ENCODE results near the gene KDM7A.
"Not testable (repeated sequence)": the region's sequence is repeated elsewhere in the genome, so short reads cannot be mapped to it uniquely, and the experiment has no call there.

Gene KDM7A

DNA sequence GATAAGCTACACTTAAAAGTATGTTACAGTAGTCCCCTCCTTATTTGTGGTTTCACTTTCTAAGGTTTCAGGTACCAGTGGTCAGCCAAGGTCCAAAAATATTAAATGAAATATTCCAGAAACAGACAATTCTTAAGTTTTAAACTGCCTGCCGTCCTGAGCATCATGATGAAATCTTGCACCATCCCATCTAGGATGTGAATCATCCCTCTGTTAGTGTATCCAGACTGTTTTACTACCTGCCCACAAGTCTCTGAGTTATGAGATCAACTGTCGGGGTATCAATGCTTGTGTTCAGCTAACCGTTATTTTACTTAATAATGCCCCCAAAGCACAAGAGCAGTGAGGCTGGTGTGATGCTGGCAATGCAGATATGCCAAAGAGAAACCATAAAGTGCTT, 11.4 kb downstream of the KDM7A start:
- Histone ChIP-seq H3K4me3 (replicated peaks; ENCODE audit: insufficient read depth, low read length) (no peak overlapping the region), H3K27me3 (ENCODE audit: insufficient read depth, poor library complexity, severe bottlenecking) (peaks cover 2% of the 10 kb centered on the region), H3K27ac (replicated peaks) (no peak overlapping the region)
- no peak for DNase-seq (ENCODE audit: low read depth in 1 of 2, low spot score in 1 of 2)
- no peak for TF ChIP-seq GABPA (IDR thresholded peaks at IDR 0.05; ENCODE audit: low read depth)
- TF ChIP-seq SPI1 (IDR thresholded peaks at IDR 0.05; ENCODE audit: borderline replicate concordance, low read depth), result no peak
- TF ChIP-seq, protein P1, sequence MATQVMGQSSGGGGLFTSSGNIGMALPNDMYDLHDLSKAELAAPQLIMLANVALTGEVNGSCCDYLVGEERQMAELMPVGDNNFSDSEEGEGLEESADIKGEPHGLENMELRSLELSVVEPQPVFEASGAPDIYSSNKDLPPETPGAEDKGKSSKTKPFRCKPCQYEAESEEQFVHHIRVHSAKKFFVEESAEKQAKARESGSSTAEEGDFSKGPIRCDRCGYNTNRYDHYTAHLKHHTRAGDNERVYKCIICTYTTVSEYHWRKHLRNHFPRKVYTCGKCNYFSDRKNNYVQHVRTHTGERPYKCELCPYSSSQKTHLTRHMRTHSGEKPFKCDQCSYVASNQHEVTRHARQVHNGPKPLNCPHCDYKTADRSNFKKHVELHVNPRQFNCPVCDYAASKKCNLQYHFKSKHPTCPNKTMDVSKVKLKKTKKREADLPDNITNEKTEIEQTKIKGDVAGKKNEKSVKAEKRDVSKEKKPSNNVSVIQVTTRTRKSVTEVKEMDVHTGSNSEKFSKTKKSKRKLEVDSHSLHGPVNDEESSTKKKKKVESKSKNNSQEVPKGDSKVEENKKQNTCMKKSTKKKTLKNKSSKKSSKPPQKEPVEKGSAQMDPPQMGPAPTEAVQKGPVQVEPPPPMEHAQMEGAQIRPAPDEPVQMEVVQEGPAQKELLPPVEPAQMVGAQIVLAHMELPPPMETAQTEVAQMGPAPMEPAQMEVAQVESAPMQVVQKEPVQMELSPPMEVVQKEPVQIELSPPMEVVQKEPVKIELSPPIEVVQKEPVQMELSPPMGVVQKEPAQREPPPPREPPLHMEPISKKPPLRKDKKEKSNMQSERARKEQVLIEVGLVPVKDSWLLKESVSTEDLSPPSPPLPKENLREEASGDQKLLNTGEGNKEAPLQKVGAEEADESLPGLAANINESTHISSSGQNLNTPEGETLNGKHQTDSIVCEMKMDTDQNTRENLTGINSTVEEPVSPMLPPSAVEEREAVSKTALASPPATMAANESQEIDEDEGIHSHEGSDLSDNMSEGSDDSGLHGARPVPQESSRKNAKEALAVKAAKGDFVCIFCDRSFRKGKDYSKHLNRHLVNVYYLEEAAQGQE (IDR thresholded peaks at IDR 0.05; ENCODE audit: insufficient replicate concordance, low read depth), result no peak
- TF ChIP-seq POLR2AphosphoS5 (IDR thresholded peaks at IDR 0.05; ENCODE audit: low read depth), result no peak
- TF ChIP-seq, protein P2, sequence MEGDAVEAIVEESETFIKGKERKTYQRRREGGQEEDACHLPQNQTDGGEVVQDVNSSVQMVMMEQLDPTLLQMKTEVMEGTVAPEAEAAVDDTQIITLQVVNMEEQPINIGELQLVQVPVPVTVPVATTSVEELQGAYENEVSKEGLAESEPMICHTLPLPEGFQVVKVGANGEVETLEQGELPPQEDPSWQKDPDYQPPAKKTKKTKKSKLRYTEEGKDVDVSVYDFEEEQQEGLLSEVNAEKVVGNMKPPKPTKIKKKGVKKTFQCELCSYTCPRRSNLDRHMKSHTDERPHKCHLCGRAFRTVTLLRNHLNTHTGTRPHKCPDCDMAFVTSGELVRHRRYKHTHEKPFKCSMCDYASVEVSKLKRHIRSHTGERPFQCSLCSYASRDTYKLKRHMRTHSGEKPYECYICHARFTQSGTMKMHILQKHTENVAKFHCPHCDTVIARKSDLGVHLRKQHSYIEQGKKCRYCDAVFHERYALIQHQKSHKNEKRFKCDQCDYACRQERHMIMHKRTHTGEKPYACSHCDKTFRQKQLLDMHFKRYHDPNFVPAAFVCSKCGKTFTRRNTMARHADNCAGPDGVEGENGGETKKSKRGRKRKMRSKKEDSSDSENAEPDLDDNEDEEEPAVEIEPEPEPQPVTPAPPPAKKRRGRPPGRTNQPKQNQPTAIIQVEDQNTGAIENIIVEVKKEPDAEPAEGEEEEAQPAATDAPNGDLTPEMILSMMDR (IDR thresholded peaks at IDR 0.05; ENCODE audit: insufficient read depth, low read length), result no peak

DNA sequence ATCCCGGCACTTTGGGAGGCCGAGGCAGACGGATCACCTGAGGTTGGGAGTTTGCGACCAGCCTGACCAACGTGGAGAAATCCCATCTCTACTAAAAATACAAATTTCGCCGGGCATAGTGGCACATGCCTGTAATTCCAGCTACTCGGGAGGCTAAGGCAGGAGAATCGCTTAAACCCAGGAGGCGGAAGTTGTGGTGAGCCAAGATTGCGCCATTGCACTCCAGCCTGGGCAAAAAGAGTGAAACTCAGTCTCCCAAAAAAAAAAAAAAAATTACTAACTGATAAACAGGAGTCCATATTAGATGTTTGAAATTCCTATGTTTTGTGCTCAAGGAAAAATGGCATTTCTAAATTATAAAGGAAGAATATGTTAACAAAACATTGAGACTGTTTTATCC, 14.7 kb downstream of the KDM7A start:
- not testable (repeated sequence) for H3K27me3 ChIP-seq (ENCODE audit: insufficient read depth, poor library complexity, severe bottlenecking); H3K27ac ChIP-seq (replicated peaks); H3K4me3 ChIP-seq (replicated peaks; ENCODE audit: insufficient read depth, low read length)
- DNase-seq (ENCODE audit: low read depth in 1 of 2, low spot score in 1 of 2), result peak in 1 of 2 experiments; percentile 69

DNA sequence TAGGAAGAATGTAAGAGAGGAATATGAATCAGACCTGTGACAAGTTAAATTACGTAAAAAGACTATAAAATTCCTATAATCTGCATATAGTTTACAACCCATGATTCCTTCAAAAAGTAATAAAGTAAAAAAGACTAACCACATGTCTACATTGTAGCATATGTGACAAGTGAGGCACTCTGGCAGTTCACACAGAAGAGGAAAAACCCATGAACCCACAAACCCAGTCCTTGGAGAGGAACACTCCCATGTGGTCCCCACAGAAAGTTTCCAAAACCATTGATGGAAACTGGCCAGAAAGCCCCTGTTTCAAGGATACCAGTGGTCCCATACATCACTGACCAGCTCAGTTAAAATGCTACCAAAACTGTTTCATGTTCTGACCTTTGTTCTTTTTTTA, 15.7 kb downstream of the KDM7A start:
- H3K4me3 ChIP-seq (replicated peaks; ENCODE audit: insufficient read depth, low read length), result no peak overlapping the region
- no peak overlapping the region for H3K27ac ChIP-seq (replicated peaks)
- DNase-seq (ENCODE audit: low read depth in 1 of 2, low spot score in 1 of 2), result no peak
- TF ChIP-seq, protein P1 (IDR thresholded peaks at IDR 0.05; ENCODE audit: insufficient replicate concordance, low read depth), result no peak
- TF ChIP-seq SPI1 (IDR thresholded peaks at IDR 0.05; ENCODE audit: borderline replicate concordance, low read depth), result no peak
- TF ChIP-seq POLR2AphosphoS5 (IDR thresholded peaks at IDR 0.05; ENCODE audit: low read depth), result no peak
- TF ChIP-seq, protein P2 (IDR thresholded peaks at IDR 0.05; ENCODE audit: insufficient read depth, low read length), result no peak
- no peak for TF ChIP-seq GABPA (IDR thresholded peaks at IDR 0.05; ENCODE audit: low read depth)
- H3K27me3 ChIP-seq (ENCODE audit: insufficient read depth, poor library complexity, severe bottlenecking), result no peaks in the 10 kb centered on the region

DNA sequence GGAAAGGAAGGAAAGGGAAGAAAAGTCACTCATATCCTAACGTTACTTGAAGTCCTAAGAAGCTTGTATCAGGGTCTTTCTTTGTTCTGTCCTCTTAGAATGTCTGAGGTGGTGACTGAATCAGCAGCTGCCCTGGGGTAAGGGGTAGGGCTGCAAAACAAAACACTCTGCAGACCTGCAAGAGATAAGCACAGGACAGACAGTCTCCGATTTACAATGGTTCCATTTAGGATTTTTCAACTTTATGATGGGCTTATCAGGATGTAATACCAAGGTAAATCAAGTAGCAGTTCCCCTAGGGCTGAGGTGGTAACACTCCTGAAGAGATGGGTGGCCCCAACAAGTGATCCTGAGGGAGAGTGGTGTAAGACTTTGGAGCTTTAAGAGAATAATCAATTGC, 16.5 kb downstream of the KDM7A start:
- H3K27me3 ChIP-seq (ENCODE audit: insufficient read depth, poor library complexity, severe bottlenecking), result peaks cover 2% of the 10 kb centered on the region
- no peak overlapping the region for H3K4me3 ChIP-seq (replicated peaks; ENCODE audit: insufficient read depth, low read length)
- H3K27ac ChIP-seq (replicated peaks), result no peak overlapping the region
- TF ChIP-seq POLR2AphosphoS5 (IDR thresholded peaks at IDR 0.05; ENCODE audit: low read depth), result no peak
- TF ChIP-seq, protein P1 (IDR thresholded peaks at IDR 0.05; ENCODE audit: insufficient replicate concordance, low read depth), result no peak
- DNase-seq (ENCODE audit: low read depth in 1 of 2, low spot score in 1 of 2), result no peak
